ENCODE measurements around the gene C17orf58. TPM values are rescaled to one million over a fixed set of nuclear protein-coding genes. Genes with fewer than 3 reads are reported as not detected.
A peak's percentile ranks its signal among the peaks of the same experiment; 100 is the strongest.
"Not testable (repeated sequence)": the region's sequence is repeated elsewhere in the genome, so short reads cannot be mapped to it uniquely, and the experiment has no call there.

The C17orf58 gene
- total and polyA plus RNA-seq, 2 donors = 2.2 to 15.7 TPM

DNA sequence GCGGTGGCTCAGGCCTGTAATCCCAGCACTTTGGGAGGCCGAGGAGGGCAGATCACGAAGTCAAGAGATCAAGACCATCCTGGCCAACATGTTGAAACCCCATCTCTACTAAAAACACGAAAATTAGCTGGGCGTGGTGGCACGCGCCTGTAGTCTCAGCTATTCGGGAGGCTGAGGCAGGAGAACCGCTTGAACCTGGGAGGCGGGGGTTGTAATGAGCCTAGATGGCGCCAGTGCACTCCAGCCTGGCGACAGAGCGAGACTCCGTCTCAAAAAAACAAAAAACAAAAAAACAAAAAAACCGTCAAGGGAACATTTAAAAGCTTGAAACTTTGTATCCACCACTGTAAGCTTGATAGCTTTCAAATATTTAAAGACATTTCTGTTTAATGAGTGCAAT is 26.3 kb upstream of the C17orf58 start:
- not testable (repeated sequence) for H3K36me3 ChIP-seq (ENCODE audit: control insufficient read depth in 2 of 2, insufficient read depth in 2 of 2, low read length in 1 of 2); H3K4me3 ChIP-seq (ENCODE audit: low read length in 2 of 2); H3K27me3 ChIP-seq (ENCODE audit: control insufficient read depth in 2 of 2, insufficient read depth in 1 of 2, low read length in 1 of 2); DNase-seq (ENCODE audit: low read depth in 6 of 9, low spot score in 9 of 9); H3K27ac ChIP-seq (ENCODE audit: low read depth in 1 of 2, low read length in 1 of 2); H3K4me1 ChIP-seq (ENCODE audit: control insufficient read depth in 2 of 2, insufficient read depth in 2 of 2, low read length in 2 of 2); H3K9me3 ChIP-seq (ENCODE audit: control insufficient read depth in 2 of 2, insufficient read depth in 1 of 2, low read length in 1 of 2)
- 98% methylated on average over 15 of the region's 15 CpGs for WGBS

DNA sequence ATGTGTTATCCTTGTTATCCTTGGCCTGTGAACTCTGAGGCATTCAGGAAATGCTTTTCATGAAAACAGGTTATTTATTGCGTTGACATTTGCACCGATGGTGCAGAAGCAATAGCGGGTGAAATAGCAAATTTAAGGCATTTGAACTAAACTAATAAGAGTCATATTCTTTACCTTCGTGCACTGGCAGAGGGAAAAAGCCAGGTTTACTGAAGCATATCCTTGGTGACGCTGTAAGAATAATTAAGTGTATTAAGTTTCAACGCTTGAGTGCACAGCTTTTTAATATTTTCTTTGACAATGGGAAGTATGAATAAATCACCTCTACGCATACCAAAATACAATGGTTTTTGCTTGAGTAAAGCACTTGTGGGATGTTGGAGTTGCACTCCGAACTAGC is 25.7 kb upstream of the C17orf58 start:
- H3K36me3 ChIP-seq (ENCODE audit: control insufficient read depth in 2 of 2, insufficient read depth in 2 of 2, low read length in 1 of 2) = no peaks in the 10 kb centered on the region
- DNase-seq (ENCODE audit: low read depth in 6 of 9, low spot score in 9 of 9) = no peak
- H3K4me1 ChIP-seq (ENCODE audit: control insufficient read depth in 2 of 2, insufficient read depth in 2 of 2, low read length in 2 of 2) = peaks cover 8 to 9% of the 10 kb centered on the region in 2 donors
- 96% methylated on average over 8 of the region's 8 CpGs for WGBS
- H3K9me3 ChIP-seq (ENCODE audit: control insufficient read depth in 2 of 2, insufficient read depth in 1 of 2, low read length in 1 of 2) = peaks cover 0 to 3% of the 10 kb centered on the region in 2 donors
- peaks cover 0 to 3% of the 10 kb centered on the region in 2 donors for H3K27me3 ChIP-seq (ENCODE audit: control insufficient read depth in 2 of 2, insufficient read depth in 1 of 2, low read length in 1 of 2)
- H3K4me3 ChIP-seq (ENCODE audit: low read length in 2 of 2) = no peak overlapping the region
- H3K27ac ChIP-seq (ENCODE audit: low read depth in 1 of 2, low read length in 1 of 2) = no peak overlapping the region

DNA sequence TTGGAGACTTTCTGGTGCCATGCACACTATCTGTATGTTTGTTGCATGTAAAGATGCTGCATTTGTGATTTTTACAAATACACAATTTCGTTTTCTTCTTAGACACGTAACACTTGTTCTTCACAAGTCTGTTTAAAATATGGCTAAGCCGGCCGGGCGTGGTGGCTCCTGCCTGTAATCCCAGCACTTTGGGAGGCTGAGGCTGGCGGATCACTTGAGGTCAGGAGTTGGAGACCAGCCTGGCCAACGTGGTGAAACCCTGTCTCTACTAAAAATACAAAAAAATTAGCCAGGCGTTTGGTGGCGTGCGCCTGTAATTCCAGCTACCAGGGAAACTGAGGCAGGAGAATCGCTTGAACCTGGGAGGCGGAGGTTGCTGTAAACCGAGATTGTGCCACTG is 24.5 kb upstream of the C17orf58 start:
- H3K4me1 ChIP-seq (ENCODE audit: control insufficient read depth in 2 of 2, insufficient read depth in 2 of 2, low read length in 2 of 2); H3K27me3 ChIP-seq (ENCODE audit: control insufficient read depth in 2 of 2, insufficient read depth in 1 of 2, low read length in 1 of 2); H3K9me3 ChIP-seq (ENCODE audit: control insufficient read depth in 2 of 2, insufficient read depth in 1 of 2, low read length in 1 of 2); H3K36me3 ChIP-seq (ENCODE audit: control insufficient read depth in 2 of 2, insufficient read depth in 2 of 2, low read length in 1 of 2); DNase-seq (ENCODE audit: low read depth in 6 of 9, low spot score in 9 of 9): not testable (repeated sequence)
- Histone ChIP-seq H3K4me3 (ENCODE audit: low read length in 2 of 2) (peak overlapping the region in 1 of 2 donors; percentile 62), H3K27ac (ENCODE audit: low read depth in 1 of 2, low read length in 1 of 2) (peak overlapping the region in 1 of 2 donors; percentile 65)
- 89% methylated on average over 13 of the region's 13 CpGs for WGBS

DNA sequence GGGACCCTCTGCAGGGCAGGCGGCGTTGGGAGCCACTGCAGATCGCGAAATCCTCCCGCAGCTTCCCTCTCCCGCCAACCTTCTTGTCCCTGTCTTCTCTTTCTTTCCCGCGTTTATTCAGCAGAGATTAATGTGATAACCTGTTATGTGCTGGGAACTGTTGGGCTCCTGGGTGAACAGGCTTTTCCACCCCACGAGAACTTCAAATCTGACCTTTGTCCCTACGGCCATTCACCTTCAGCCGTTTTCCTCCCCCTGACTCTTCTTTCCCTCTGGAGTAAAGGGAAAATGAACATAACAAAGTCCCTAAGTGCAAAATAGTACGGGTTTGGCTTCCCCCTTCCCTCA is 24.1 kb upstream of the C17orf58 start:
- peaks cover 0 to 3% of the 10 kb centered on the region in 2 donors for H3K9me3 ChIP-seq (ENCODE audit: control insufficient read depth in 2 of 2, insufficient read depth in 1 of 2, low read length in 1 of 2)
- peaks cover 8 to 9% of the 10 kb centered on the region in 2 donors for H3K4me1 ChIP-seq (ENCODE audit: control insufficient read depth in 2 of 2, insufficient read depth in 2 of 2, low read length in 2 of 2)
- peaks cover 0 to 3% of the 10 kb centered on the region in 2 donors for H3K27me3 ChIP-seq (ENCODE audit: control insufficient read depth in 2 of 2, insufficient read depth in 1 of 2, low read length in 1 of 2)
- H3K27ac ChIP-seq (ENCODE audit: low read depth in 1 of 2, low read length in 1 of 2) = peak overlapping the region; percentile 57 to 65
- H3K4me3 ChIP-seq (ENCODE audit: low read length in 2 of 2) = peak overlapping the region; percentile 54 to 62
- WGBS = 2% methylated on average over 12 of the region's 12 CpGs
- no peaks in the 10 kb centered on the region for H3K36me3 ChIP-seq (ENCODE audit: control insufficient read depth in 2 of 2, insufficient read depth in 2 of 2, low read length in 1 of 2)
- no peak for DNase-seq (ENCODE audit: low read depth in 6 of 9, low spot score in 9 of 9)

DNA sequence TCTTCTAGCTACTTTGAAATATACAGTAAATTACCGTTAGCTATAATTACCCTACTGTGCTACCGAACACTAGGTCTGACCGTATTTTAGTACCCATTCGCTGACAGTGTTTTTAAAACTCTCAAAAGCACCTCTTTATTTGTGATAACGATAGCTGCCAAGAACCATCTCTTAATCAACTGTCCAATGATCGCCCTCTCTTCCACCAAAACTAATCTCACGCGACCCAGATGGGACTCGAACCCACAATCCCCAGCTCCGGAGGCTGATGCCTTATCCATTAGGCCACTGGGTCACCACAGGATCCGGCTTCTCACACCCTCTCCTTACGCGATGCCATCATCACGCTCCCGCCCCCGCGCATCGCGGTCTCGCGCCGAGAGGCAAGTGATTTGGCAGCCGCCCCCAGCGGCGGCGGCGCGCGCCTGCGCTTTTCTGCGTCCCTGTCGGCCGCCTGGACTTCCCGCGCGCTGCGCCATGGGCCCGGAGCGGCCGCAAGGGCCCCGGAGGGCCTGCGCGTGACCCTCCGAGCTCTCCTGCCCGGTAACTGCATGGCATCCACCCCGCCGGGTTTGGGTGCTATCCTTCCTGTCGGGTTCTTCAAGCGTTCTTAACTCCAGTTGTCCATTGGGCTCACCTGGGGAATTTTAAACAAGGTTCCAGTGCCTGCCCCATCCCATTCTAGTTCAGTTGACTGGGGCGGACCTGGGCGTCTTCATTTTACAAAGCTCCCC is 23.6 kb upstream of the C17orf58 start:
- DNase-seq (ENCODE audit: low read depth in 6 of 9, low spot score in 9 of 9) = peak; percentile 76 to 95 (median 84)
- peak overlapping the region; percentile 54 to 62 for H3K4me3 ChIP-seq (ENCODE audit: low read length in 2 of 2)
- H3K36me3 ChIP-seq (ENCODE audit: control insufficient read depth in 2 of 2, insufficient read depth in 2 of 2, low read length in 1 of 2) = no peaks in the 10 kb centered on the region
- peaks cover 0 to 3% of the 10 kb centered on the region in 2 donors for H3K9me3 ChIP-seq (ENCODE audit: control insufficient read depth in 2 of 2, insufficient read depth in 1 of 2, low read length in 1 of 2)
- WGBS = 2% methylated on average over 51 of the region's 51 CpGs
- H3K27me3 ChIP-seq (ENCODE audit: control insufficient read depth in 2 of 2, insufficient read depth in 1 of 2, low read length in 1 of 2) = peaks cover 0 to 3% of the 10 kb centered on the region in 2 donors
- H3K27ac ChIP-seq (ENCODE audit: low read depth in 1 of 2, low read length in 1 of 2) = peak overlapping the region; percentile 57 to 65
- peaks cover 8 to 9% of the 10 kb centered on the region in 2 donors for H3K4me1 ChIP-seq (ENCODE audit: control insufficient read depth in 2 of 2, insufficient read depth in 2 of 2, low read length in 2 of 2)

DNA sequence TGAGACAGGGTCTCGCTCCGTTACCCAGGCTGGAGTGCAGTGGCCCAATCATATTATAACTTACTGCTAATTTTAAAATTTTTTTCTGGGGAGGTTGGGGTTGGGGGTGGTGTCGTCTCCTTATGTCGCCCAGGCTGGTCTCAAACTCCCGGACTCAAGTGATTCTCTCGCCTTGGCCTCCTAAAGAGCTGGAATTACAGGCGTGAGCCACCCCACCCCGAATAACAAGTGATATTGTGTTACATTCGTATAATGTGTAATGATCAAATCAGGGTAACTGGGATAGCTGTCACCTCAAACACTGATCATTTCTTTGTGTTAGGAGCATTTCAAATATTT is 23.0 kb upstream of the C17orf58 start:
- 94% methylated on average over 9 of the region's 9 CpGs for WGBS
- H3K4me1 ChIP-seq (ENCODE audit: control insufficient read depth in 2 of 2, insufficient read depth in 2 of 2, low read length in 2 of 2) = peaks cover 8 to 9% of the 10 kb centered on the region in 2 donors
- peaks cover 0 to 3% of the 10 kb centered on the region in 2 donors for H3K9me3 ChIP-seq (ENCODE audit: control insufficient read depth in 2 of 2, insufficient read depth in 1 of 2, low read length in 1 of 2)
- H3K36me3 ChIP-seq (ENCODE audit: control insufficient read depth in 2 of 2, insufficient read depth in 2 of 2, low read length in 1 of 2) = no peaks in the 10 kb centered on the region
- no peak overlapping the region for H3K27ac ChIP-seq (ENCODE audit: low read depth in 1 of 2, low read length in 1 of 2)
- peaks cover 0 to 3% of the 10 kb centered on the region in 2 donors for H3K27me3 ChIP-seq (ENCODE audit: control insufficient read depth in 2 of 2, insufficient read depth in 1 of 2, low read length in 1 of 2)
- no peak for DNase-seq (ENCODE audit: low read depth in 6 of 9, low spot score in 9 of 9)
- H3K4me3 ChIP-seq (ENCODE audit: low read length in 2 of 2) = no peak overlapping the region

DNA sequence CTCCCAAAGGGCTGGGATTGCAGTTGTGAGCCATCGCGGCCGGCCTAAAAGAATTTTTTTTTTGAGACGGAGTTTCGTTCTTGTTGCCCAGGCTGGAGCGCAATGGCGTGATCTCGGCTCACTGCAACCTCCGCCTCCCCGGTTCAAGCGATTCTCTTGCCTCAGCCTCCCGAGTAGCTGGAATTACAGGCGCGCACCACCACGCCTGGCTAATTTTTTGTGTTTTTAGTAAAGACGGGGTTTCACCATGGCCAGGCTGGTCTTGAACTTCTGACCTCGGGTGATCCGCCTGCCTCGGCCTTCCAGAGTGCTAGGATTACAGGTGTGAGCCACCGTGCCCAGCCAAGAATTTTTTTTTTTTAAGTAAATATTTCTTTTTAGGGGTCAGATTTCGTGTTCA is 22.2 kb upstream of the C17orf58 start:
- not testable (repeated sequence) for H3K27me3 ChIP-seq (ENCODE audit: control insufficient read depth in 2 of 2, insufficient read depth in 1 of 2, low read length in 1 of 2); H3K4me3 ChIP-seq (ENCODE audit: low read length in 2 of 2); H3K9me3 ChIP-seq (ENCODE audit: control insufficient read depth in 2 of 2, insufficient read depth in 1 of 2, low read length in 1 of 2); H3K36me3 ChIP-seq (ENCODE audit: control insufficient read depth in 2 of 2, insufficient read depth in 2 of 2, low read length in 1 of 2); DNase-seq (ENCODE audit: low read depth in 6 of 9, low spot score in 9 of 9); H3K4me1 ChIP-seq (ENCODE audit: control insufficient read depth in 2 of 2, insufficient read depth in 2 of 2, low read length in 2 of 2); H3K27ac ChIP-seq (ENCODE audit: low read depth in 1 of 2, low read length in 1 of 2)
- 95% methylated on average over 21 of the region's 21 CpGs for WGBS

DNA sequence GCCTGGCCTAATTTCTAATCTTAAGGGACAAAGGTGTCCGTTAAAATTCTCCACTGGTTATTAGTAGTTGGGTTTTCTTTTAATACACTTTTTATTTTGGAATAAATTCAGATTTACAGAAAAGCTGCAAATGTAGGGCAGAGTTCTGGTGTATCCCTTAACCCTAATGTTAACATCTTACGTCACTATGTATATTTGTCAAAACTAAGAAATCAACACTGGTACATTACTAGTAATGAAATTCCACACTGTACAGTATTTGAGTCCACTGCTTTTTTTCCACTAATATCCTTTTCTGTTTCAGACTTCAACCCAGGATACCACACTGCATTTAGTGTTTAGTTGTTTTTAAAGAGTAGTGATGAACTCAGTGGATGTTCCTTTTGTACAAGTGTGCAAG is 20.6 kb upstream of the C17orf58 start:
- Histone ChIP-seq H3K4me1 (ENCODE audit: control insufficient read depth in 2 of 2, insufficient read depth in 2 of 2, low read length in 2 of 2) (peaks cover 8 to 9% of the 10 kb centered on the region in 2 donors), H3K36me3 (ENCODE audit: control insufficient read depth in 2 of 2, insufficient read depth in 2 of 2, low read length in 1 of 2) (no peaks in the 10 kb centered on the region), H3K27ac (ENCODE audit: low read depth in 1 of 2, low read length in 1 of 2) (no peak overlapping the region), H3K27me3 (ENCODE audit: control insufficient read depth in 2 of 2, insufficient read depth in 1 of 2, low read length in 1 of 2) (peaks cover 0 to 3% of the 10 kb centered on the region in 2 donors), H3K4me3 (ENCODE audit: low read length in 2 of 2) (no peak overlapping the region), H3K9me3 (ENCODE audit: control insufficient read depth in 2 of 2, insufficient read depth in 1 of 2, low read length in 1 of 2) (no peaks in the 10 kb centered on the region)
- no peak for DNase-seq (ENCODE audit: low read depth in 6 of 9, low spot score in 9 of 9)
- 100% methylated on average over 2 of the region's 2 CpGs for WGBS

DNA sequence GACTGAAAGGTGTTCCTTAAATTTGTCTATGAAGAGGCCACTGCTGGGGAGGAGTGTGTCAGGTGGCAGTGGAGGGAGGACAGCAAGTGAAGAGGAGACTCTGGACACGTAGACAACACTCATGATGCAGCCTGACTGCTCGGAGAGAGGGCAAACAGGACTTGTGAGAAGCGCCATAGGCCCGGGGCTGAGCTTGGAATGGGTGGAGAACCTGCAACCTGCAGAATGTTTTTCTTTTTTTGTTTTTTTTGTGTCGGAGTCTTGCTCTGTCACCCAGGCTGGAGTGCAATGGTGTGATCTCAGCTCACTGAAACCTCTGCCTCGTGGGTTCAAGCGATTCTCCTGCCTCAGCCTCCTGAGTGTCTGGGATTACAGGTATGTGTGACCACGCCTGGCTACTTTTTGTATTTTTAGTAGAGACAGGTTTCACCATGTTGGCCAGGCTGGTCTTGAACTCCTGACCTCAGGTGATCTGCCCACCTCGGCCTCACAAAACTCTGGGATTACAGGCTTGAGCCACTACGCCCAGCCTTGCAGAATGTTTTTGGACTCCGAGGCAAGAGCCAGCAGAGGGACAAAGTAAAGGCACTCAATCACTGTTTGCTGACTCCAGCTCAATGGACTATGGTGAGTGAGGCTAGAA is 18.9 kb upstream of the C17orf58 start:
- peaks cover 0 to 2% of the 10 kb centered on the region in 2 donors for H3K27me3 ChIP-seq (ENCODE audit: control insufficient read depth in 2 of 2, insufficient read depth in 1 of 2, low read length in 1 of 2)
- H3K36me3 ChIP-seq (ENCODE audit: control insufficient read depth in 2 of 2, insufficient read depth in 2 of 2, low read length in 1 of 2) = no peaks in the 10 kb centered on the region
- 95% methylated on average over 11 of the region's 11 CpGs for WGBS
- H3K4me1 ChIP-seq (ENCODE audit: control insufficient read depth in 2 of 2, insufficient read depth in 2 of 2, low read length in 2 of 2) = peaks cover 4 to 6% of the 10 kb centered on the region in 2 donors
- H3K27ac ChIP-seq (ENCODE audit: low read depth in 1 of 2, low read length in 1 of 2) = no peak overlapping the region
- no peak for DNase-seq (ENCODE audit: low read depth in 6 of 9, low spot score in 9 of 9)
- H3K9me3 ChIP-seq (ENCODE audit: control insufficient read depth in 2 of 2, insufficient read depth in 1 of 2, low read length in 1 of 2) = peaks cover 0 to 2% of the 10 kb centered on the region in 2 donors
- no peak overlapping the region for H3K4me3 ChIP-seq (ENCODE audit: low read length in 2 of 2)

Measured in thymus (tissue), 11 donors.